Neural cell (in vitro differentiated cells): ENCODE measurements around the gene ARHGEF5. TPM values are rescaled to one million over a fixed set of nuclear protein-coding genes. Genes with fewer than 3 reads are reported as not detected.

ENCODE experiments used
- H2AFZ ChIP-seq: fragments of 200-600, 300-800 bp; sonication (generic), shearing (Covaris generic); 2 replicates; pipeline ENCODE4 v1.6.0; 2014; ENCODE audit warnings: low read depth, mild to moderate bottlenecking, antibody characterized with exemption, low read length, moderate library complexity
- H3F3A ChIP-seq: fragments of 200-600 bp; shearing (Covaris generic); 2 replicates; pipeline ENCODE4 v1.6.1; 2016; ENCODE audit warnings: mild to moderate bottlenecking, moderate library complexity, mixed read lengths, antibody characterized with exemption, low read length; ENCODE audit not compliant: insufficient read depth, poor library complexity, severe bottlenecking
- H3K27ac ChIP-seq: fragments of 200-600, 300-800 bp; sonication (generic), shearing (Covaris generic); 2 replicates; pipeline ENCODE4 v1.5.1; 2014; ENCODE audit warnings: mild to moderate bottlenecking, low read length, moderate library complexity
- H3K27me3 ChIP-seq: fragments of 300-800, 200-600 bp; sonication (generic), shearing (Covaris generic); 2 replicates; pipeline ENCODE4 v1.6.0; 2014; ENCODE audit warnings: mild to moderate bottlenecking, low read depth, low read length, moderate library complexity; ENCODE audit not compliant: insufficient read depth
- H3K36me3 ChIP-seq: fragments of 300-800, 200-600 bp; sonication (generic), shearing (Covaris generic); 2 replicates; pipeline ENCODE4 v1.5.1; 2014; ENCODE audit warnings: mild to moderate bottlenecking, antibody characterized with exemption, low read length, moderate library complexity; ENCODE audit not compliant: insufficient read depth
- H3K4me2 ChIP-seq: fragments of 300-800, 200-600 bp; sonication (generic), shearing (Covaris generic); 2 replicates; pipeline ENCODE4 v1.6.0; 2014; ENCODE audit warnings: mild to moderate bottlenecking, low read length
- H3K4me3 ChIP-seq: fragments of 300-800, 200-600 bp; sonication (generic), shearing (Covaris generic); 2 replicates; pipeline ENCODE4 v1.5.1; 2014; ENCODE audit warnings: mild to moderate bottlenecking, low read length, moderate library complexity
- H3K79me2 ChIP-seq: fragments of 200-600 bp; shearing (Covaris generic); replicated peaks from 2 replicates; pipeline ENCODE4 v1.6.0; 2014; ENCODE audit warnings: mild to moderate bottlenecking, low read length, moderate library complexity; ENCODE audit not compliant: insufficient read depth
- H3K9ac ChIP-seq: fragments of 300-800, 200-600 bp; sonication (generic), shearing (Covaris generic); 2 replicates; pipeline ENCODE4 v1.6.1; 2016; ENCODE audit warnings: mild to moderate bottlenecking, low read length, mixed read lengths
- H3K9me2 ChIP-seq: fragments of 200-600 bp; shearing (Covaris generic); 2 replicates; pipeline ENCODE4 v1.6.1; 2016; ENCODE audit warnings: mild to moderate bottlenecking, low read length, mixed read lengths; ENCODE audit not compliant: insufficient read depth
- H3K9me3 ChIP-seq: fragments of 200-600, 300-800 bp; sonication (generic), shearing (Covaris generic); 2 replicates; pipeline ENCODE4 v1.6.1; 2016; ENCODE audit warnings: mild to moderate bottlenecking, mixed run types, low read length, moderate library complexity, mixed read lengths
- H4K20me1 ChIP-seq: fragments of 200-600 bp; shearing (Covaris generic); 2 replicates; pipeline ENCODE4 v1.6.1; 2016; ENCODE audit warnings: mild to moderate bottlenecking, mixed run types; ENCODE audit not compliant: insufficient read depth
- EP300 ChIP-seq: fragments of 450-650 bp; conservative IDR thresholded peaks from 2 replicates; pipeline ENCODE4 v1.6.1; 2014; ENCODE audit warnings: antibody characterized with exemption, mild to moderate bottlenecking, moderate library complexity; ENCODE audit not compliant: poor library complexity, severe bottlenecking
- EZH2 ChIP-seq: fragments of 200-600, 300-800 bp; shearing (Covaris generic), sonication (generic); IDR thresholded peaks from 2 replicates; pipeline ENCODE4 v1.6.1; 2014; ENCODE audit warnings: antibody characterized with exemption, low read length, borderline replicate concordance, mild to moderate bottlenecking; ENCODE audit not compliant: insufficient read depth, poor library complexity, severe bottlenecking
- MXI1 ChIP-seq: fragments of 450-650 bp; conservative IDR thresholded peaks from 2 replicates; pipeline ENCODE4 v1.6.1; 2014; ENCODE audit warnings: antibody characterized with exemption, mild to moderate bottlenecking; ENCODE audit not compliant: poor library complexity, severe bottlenecking
- POLR2AphosphoS5 ChIP-seq: IDR thresholded peaks from 2 replicates; pipeline ENCODE4 v1.6.1; 2012
- RAD21 ChIP-seq: fragments of 450-650 bp; conservative IDR thresholded peaks from 2 replicates; pipeline ENCODE4 v1.6.1; 2014; ENCODE audit warnings: antibody characterized with exemption, mild to moderate bottlenecking, moderate library complexity
- SMC3 ChIP-seq: fragments of 450-650 bp; conservative IDR thresholded peaks from 2 replicates; pipeline ENCODE4 v1.6.1; 2014; ENCODE audit warnings: antibody characterized with exemption, mild to moderate bottlenecking, moderate library complexity; ENCODE audit not compliant: poor library complexity
- TAF1 ChIP-seq: IDR thresholded peaks from 2 replicates; pipeline ENCODE4 v1.6.1; 2012; ENCODE audit warnings: low read depth
- polyA plus RNA-seq: library from polyadenylated mRNA; depleted of rRNA; stranded (reverse); fragments of >200 nt; gene quantifications from 2 replicates; pipeline ENCODE4 v1.2.3, GENCODE V29; 2014
- TF ChIP-seq, protein P1 (sequence below): IDR thresholded peaks from 2 replicates; pipeline ENCODE4 v1.6.1; 2012; ENCODE audit warnings: borderline replicate concordance
- TF ChIP-seq, protein P2 (sequence below): fragments of 450-650 bp; IDR thresholded peaks from 2 replicates; pipeline ENCODE4 v1.5.1; 2014; ENCODE audit warnings: antibody characterized with exemption, mild to moderate bottlenecking, moderate library complexity; ENCODE audit not compliant: poor library complexity, severe bottlenecking

ARHGEF5 gene
- polyA plus RNA-seq, 1 donor from 2014 or later = not detected

DNA sequence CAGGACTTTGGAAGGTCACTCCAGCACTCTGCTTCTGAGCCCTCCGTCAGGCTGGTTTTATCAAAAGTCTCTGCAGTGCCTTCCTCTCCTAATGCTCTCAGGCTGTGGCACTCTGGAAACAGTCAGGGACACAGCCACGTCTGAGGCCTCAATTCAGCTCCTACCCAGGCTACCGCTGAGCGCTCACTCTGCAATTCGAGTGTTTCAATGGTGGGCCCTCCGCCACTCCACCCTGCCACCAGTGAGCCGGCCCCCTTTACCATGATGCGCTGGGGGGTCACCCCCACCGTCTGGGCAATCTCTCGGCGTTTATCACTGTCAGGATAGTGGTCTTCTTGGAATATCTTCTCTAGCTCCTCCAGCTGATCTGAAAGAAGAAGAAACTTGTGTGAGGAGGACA is 44.7 kb downstream of the ARHGEF5 start:
- H3K9ac ChIP-seq = no peak overlapping the region
- H4K20me1 ChIP-seq = no peaks in the 10 kb centered on the region
- no peak overlapping the region for H3K27ac ChIP-seq
- no peaks in the 10 kb centered on the region for H3K9me2 ChIP-seq
- H3K27me3 ChIP-seq = no peaks in the 10 kb centered on the region
- no peaks in the 10 kb centered on the region for H3K79me2 ChIP-seq
- no peak for TF ChIP-seq TAF1
- no peak for TF ChIP-seq SMC3
- TF ChIP-seq POLR2AphosphoS5 = no peak
- TF ChIP-seq EZH2 = no peak
- TF ChIP-seq, protein P1, sequence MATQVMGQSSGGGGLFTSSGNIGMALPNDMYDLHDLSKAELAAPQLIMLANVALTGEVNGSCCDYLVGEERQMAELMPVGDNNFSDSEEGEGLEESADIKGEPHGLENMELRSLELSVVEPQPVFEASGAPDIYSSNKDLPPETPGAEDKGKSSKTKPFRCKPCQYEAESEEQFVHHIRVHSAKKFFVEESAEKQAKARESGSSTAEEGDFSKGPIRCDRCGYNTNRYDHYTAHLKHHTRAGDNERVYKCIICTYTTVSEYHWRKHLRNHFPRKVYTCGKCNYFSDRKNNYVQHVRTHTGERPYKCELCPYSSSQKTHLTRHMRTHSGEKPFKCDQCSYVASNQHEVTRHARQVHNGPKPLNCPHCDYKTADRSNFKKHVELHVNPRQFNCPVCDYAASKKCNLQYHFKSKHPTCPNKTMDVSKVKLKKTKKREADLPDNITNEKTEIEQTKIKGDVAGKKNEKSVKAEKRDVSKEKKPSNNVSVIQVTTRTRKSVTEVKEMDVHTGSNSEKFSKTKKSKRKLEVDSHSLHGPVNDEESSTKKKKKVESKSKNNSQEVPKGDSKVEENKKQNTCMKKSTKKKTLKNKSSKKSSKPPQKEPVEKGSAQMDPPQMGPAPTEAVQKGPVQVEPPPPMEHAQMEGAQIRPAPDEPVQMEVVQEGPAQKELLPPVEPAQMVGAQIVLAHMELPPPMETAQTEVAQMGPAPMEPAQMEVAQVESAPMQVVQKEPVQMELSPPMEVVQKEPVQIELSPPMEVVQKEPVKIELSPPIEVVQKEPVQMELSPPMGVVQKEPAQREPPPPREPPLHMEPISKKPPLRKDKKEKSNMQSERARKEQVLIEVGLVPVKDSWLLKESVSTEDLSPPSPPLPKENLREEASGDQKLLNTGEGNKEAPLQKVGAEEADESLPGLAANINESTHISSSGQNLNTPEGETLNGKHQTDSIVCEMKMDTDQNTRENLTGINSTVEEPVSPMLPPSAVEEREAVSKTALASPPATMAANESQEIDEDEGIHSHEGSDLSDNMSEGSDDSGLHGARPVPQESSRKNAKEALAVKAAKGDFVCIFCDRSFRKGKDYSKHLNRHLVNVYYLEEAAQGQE = no peak
- no peak for TF ChIP-seq RAD21
- no peak for TF ChIP-seq EP300
- no peak for TF ChIP-seq MXI1
- TF ChIP-seq, protein P2, sequence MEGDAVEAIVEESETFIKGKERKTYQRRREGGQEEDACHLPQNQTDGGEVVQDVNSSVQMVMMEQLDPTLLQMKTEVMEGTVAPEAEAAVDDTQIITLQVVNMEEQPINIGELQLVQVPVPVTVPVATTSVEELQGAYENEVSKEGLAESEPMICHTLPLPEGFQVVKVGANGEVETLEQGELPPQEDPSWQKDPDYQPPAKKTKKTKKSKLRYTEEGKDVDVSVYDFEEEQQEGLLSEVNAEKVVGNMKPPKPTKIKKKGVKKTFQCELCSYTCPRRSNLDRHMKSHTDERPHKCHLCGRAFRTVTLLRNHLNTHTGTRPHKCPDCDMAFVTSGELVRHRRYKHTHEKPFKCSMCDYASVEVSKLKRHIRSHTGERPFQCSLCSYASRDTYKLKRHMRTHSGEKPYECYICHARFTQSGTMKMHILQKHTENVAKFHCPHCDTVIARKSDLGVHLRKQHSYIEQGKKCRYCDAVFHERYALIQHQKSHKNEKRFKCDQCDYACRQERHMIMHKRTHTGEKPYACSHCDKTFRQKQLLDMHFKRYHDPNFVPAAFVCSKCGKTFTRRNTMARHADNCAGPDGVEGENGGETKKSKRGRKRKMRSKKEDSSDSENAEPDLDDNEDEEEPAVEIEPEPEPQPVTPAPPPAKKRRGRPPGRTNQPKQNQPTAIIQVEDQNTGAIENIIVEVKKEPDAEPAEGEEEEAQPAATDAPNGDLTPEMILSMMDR = no peak
- H3K9me3 ChIP-seq = no peaks in the 10 kb centered on the region
- no peak overlapping the region for H3K4me2 ChIP-seq
- H2AFZ ChIP-seq = no peak overlapping the region
- H3K4me3 ChIP-seq = no peak overlapping the region
- no peaks in the 10 kb centered on the region for H3F3A ChIP-seq
- no peaks in the 10 kb centered on the region for H3K36me3 ChIP-seq

DNA sequence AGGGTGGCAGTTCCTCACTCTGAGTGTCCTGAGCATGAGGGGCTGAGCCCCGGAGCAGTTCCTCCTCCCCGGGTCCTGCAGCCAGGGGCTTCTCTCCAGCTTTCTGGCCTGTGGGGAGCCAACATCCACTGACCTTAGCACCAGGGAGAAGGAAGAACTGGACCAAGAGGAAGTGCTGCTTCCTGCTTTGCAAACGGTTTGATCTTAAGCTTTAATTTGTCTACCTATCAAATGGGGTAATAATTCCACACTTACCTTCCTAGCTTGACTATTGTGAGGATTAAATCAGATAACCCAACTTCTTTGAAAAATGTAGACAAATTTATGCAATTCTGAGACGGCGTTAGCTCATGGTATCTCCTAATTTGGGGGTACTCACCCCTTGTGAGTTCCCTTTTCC is 46.3 kb downstream of the ARHGEF5 start:
- H3K27me3 ChIP-seq = no peaks in the 10 kb centered on the region
- H4K20me1 ChIP-seq = no peaks in the 10 kb centered on the region
- TF ChIP-seq POLR2AphosphoS5 (no peak), EP300 (no peak)
- H3K36me3 ChIP-seq = no peaks in the 10 kb centered on the region
- no peaks in the 10 kb centered on the region for H3K79me2 ChIP-seq
- H3F3A ChIP-seq = no peaks in the 10 kb centered on the region
- no peak overlapping the region for H3K4me3 ChIP-seq
- H3K9me2 ChIP-seq = no peaks in the 10 kb centered on the region
- no peaks in the 10 kb centered on the region for H3K9me3 ChIP-seq
- no peak overlapping the region for H3K27ac ChIP-seq
- no peak overlapping the region for H3K9ac ChIP-seq
- no peak overlapping the region for H3K4me2 ChIP-seq
- H2AFZ ChIP-seq = no peak overlapping the region

DNA sequence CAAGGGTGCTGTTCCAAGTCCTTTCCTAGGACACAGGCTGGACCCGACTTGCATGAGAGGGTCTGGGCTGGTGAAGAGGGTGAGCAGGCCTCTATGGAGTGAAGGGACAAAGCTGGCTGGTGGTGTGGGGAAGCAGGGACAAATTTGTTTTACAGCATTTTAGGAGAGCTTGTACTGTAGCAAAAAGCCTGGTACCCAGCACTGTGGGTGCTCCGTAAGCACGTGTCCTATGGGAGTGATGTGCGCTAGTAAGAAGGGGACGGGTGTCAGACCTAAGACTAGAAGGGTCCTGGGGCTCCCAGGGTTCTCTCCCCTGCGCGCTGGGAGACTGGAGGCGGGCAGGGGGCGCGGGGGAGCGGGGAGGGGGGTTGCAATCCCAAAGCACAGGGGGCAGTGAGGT is 47.9 kb downstream of the ARHGEF5 start:
- no peaks in the 10 kb centered on the region for H3K9me2 ChIP-seq
- H3K36me3 ChIP-seq = no peaks in the 10 kb centered on the region
- no peaks in the 10 kb centered on the region for H3K27me3 ChIP-seq
- H3K27ac ChIP-seq = no peak overlapping the region
- TF ChIP-seq RAD21 (no peak), TAF1 (no peak)
- TF ChIP-seq, protein P1 = no peak
- no peak overlapping the region for H2AFZ ChIP-seq
- no peak overlapping the region for H3K4me3 ChIP-seq
- H3K4me2 ChIP-seq = no peak overlapping the region
- no peaks in the 10 kb centered on the region for H3F3A ChIP-seq
- H4K20me1 ChIP-seq = no peaks in the 10 kb centered on the region
- no peak overlapping the region for H3K9ac ChIP-seq
- H3K79me2 ChIP-seq = no peaks in the 10 kb centered on the region
- no peaks in the 10 kb centered on the region for H3K9me3 ChIP-seq
